GM19193 (cell line): Measurements from ENCODE around the gene PATE1.

Experiments used
- POLR2A ChIP-seq: IDR thresholded peaks from 4 replicates; pipeline ENCODE4 v1.6.1; 2011; ENCODE audit not compliant: insufficient read depth, insufficient read length; ENCODE audit errors: extremely low read depth

The PATE1 gene

GRCh38 chr11:125772834-125773505, 26.9 kb downstream of the PATE1 start:
- TF ChIP-seq POLR2A, result no peak

GRCh38 chr11:125773516-125773915, 27.4 kb downstream of the PATE1 start:
- no peak for TF ChIP-seq POLR2A

GRCh38 chr11:125777309-125777708, 31.2 kb downstream of the PATE1 start:
- no peak for TF ChIP-seq POLR2A

GRCh38 chr11:125778728-125779127, 32.6 kb downstream of the PATE1 start, which contains the start of gene PATE2:
TSS of gene PATE2 (minus strand) at chr11:125778828. CDS start at chr11:125778773, 55 bp downstream.
- TF ChIP-seq POLR2A, result no peak

- TF ChIP-seq POLR2A, result no peak
Observed at GRCh38 chr11:125784678-125785077, 38.6 kb downstream of the PATE1 start.

GRCh38 chr11:125787827-125788226, 41.7 kb downstream of the PATE1 start, which contains the start of gene PATE3:
TSS of gene PATE3 (plus strand) at chr11:125788127. CDS start at chr11:125788152, 25 bp downstream.
- no peak for TF ChIP-seq POLR2A

- TF ChIP-seq POLR2A, result no peak
Observed at GRCh38 chr11:125790825-125791224, 44.7 kb downstream of the PATE1 start.

- no peak for TF ChIP-seq POLR2A
Observed at GRCh38 chr11:125797641-125798040, 51.6 kb downstream of the PATE1 start.
